HG03196 (cell line): ENCODE measurements around the gene TMEM209.
"Not testable (repeated sequence)": the region's sequence is repeated elsewhere in the genome, so short reads cannot be mapped to it uniquely, and the experiment has no call there.

Experiments
- ATAC-seq: cut with Tn5 transposase; IDR thresholded peaks from one replicate; pipeline ENCODE4 v1.9.1; 2021; ENCODE audit not compliant: unreplicated experiment

Gene TMEM209

DNA sequence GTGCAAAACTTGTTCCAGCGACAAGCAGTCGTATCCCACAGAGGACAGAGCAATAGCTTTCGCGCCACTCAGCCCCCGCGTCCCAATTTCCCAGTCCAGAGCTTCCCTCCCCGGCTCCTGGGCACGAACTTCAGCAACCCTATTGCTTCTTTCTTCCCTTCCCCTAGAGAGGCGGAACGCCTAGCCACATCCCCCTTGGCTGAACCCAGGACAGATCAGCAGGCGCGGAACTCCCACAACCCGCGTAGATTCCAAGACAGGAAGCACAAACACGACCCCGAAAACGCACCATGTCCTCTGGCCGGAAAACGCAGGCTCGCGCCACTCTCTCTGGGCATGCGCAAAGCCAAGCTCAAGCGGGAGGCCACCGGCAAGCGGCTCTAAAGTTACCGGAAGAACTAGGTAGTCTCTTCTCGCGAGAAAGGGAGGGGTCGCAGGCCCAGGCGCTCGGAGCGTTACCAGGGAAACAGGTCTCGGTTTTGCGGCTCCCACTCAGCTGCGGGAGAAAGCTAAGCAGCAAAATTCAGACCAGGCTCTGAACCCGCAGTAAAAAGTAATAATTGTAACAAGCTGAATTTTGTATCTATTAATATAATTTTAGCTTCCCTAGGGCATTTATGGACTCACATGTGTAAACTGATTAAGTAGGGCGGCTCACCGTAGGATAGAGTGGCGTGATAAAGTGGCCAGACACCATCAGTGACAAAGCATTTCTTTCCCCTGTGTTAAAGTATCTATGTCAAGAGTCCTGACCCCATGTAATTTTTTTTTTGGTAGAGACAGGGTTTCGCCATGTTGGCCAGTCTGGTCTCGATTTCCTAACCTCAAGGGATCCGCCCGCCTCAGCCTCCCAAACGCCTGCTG lies at the start of gene TMEM209:
Gene TMEM209, minus strand, starts transcription at position 323 of the 864 bp plus-strand sequence. Its CDS starts 31 bp downstream, at position 292.
- ATAC-seq: peak; percentile 95

DNA sequence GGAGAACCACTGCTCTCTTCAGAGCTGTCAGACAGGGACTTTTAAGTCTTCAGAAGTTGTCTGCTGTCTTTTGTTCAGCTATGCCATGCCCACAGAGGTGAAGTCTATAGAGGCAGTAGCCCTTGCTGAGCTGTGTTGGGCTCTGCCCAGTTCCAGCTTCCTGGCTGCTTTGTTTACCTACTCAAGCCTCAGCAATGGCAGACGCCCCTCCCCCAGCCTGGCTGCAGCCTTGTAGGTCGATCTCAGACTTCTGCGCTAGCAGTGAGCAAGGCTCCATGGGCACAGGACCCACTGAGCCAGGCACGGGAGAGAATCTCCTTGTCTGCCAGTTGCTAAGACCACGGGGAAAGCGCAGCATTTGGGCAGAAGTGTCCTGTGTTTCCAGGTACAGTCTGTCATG lies 49.3 kb upstream of the TMEM209 start:
- ATAC-seq: no peak

DNA sequence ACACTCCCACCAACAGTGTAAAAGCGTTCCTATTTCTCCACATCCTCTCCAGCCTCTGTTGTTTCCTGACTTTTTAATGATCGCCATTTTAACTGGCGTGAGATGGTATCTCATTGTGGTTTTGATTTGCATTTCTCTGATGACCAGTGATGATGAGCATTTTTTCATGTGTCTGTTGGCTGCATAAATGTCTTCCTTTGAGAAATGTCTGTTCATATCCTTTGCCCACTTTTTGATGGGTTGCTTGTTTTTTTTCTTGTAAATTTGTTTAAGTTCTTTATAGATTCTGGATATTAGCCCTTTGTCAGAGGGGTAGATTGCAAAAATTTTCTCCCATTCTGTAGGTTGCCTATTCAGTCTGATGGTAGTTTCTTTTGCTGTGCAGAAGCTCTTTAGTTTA lies 44.4 kb upstream of the TMEM209 start:
- not testable (repeated sequence) for ATAC-seq

DNA sequence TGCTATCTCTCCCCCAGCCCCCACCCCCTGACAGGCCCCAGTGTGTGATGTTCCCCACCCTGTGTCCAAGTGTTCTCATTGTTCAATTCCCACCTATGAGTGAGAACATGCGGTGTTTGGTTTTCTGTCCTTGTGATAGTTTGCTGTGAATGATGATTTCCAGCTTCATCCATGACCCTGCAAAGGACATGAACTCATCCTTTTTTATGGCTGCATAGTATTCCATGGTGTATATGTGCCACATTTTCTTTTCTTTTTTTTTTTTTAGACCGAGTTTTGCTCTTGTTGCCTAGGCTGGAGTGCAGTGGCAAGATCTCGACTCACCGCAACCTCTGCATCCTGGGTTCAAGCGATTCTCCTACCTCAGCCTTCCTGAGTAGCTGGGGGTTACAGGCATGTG lies 43.6 kb upstream of the TMEM209 start:
- not testable (repeated sequence) for ATAC-seq

DNA sequence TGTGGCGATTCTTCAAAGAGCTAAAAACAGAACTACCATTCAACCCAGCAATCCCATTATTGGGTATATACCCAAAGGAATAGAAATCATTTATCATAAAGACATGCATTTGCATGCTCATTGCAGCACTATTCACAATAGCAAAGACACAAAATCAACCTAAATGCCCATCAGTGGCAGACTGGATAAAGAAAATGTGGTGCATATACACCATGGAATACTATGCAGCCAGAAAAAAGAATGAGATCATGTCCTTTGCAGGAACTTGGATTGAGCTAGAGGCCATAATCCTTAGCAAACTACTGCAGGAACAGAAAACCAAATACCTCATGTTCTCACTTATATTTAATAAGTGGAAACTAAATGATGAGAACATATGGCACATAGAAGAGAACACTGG lies 41.3 kb upstream of the TMEM209 start:
- ATAC-seq: not testable (repeated sequence)

DNA sequence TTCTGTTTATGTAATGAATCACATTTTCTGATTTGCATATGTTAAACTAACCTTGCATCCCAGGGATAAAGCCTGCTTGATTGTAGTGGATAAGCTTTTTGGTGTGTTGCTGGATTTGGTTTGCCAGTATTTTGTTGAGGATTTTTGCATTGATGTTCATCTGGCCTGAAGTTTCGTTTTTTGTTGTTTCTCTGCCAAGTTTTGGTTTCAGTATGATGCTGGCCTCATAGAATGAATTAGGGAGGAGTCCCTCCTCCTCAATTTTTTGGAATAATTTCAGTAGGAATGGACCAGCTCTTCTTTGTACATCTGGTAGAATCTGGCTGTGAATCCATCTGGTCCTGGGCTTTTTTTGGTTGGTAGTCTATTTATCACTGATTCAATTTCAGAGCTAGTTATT lies 38.3 kb upstream of the TMEM209 start:
- not testable (repeated sequence) for ATAC-seq

DNA sequence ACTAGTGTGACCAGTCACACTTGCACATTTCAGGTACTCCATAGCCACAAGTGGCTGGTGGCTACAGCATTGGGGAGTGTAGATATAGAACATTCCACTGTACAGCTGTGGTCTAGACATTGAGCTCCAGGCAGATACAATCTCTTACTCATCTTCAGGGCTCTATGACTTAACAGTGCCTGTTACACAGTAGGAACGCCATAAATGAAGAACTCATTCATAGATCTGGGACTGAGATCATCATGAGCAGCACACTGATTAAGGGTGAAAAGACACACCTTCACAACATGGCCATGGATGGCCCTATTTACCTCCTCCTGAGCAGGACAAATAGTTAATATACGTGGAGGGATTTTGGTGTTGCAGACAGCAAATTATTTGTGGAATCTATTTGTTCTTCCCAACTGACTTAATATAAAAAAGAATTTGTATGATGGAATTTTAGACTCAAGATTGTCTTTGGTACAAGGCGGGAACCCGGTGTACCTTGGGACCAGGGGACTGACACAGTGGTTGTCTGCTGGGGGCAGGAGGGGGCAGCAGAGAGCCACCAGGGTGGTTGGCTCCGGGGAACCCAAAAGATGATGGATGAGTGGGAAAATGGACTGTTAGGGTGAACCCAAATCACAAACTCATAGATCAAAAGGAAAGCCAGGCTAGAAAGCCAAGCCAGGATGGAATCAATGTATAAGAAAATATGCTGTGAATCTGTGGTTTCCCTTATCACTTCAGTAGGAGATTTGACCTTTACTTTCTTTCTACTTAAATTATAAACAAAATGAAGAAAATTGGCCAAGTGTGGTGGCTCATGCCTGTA lies 37.2 kb upstream of the TMEM209 start:
- ATAC-seq: no peak

DNA sequence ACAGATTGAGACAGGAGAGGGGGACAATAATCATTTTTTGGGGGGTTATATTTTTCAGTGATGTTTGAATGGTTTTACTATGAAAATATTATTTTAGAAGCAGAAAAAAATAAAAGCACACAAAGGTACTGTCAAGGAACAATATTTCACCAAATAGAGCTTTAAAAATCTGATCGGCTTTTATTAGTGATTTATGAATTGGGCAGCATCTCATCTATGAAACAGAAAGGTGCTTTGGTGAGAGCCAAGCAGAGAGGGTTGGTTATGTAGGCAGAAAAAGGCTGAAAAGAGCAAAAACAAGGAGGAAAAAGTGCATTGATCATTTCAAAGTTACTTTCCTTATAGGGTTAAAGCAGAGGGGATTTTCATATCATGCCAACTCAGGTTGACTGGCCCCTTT lies 35.0 kb upstream of the TMEM209 start:
- ATAC-seq: no peak

DNA sequence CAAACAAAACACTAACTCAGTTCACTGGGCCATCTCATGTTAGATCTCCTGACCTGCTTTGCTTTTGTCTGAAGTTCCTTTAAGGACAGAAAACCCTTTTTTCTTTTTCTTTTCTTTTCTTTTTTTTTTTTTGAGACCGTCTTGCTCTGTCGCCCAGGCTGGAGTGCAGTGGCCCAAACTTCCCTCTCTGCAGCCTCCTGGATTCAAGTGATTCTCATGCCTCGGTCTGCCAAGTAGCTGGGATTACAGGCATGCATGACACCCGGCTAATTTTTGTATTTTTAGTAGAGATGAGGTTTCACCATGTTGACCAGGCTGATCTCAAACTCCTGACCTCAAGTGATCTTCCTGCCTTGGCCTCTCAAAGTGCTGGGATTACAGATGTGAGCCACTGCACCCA lies 31.2 kb upstream of the TMEM209 start:
- not testable (repeated sequence) for ATAC-seq

DNA sequence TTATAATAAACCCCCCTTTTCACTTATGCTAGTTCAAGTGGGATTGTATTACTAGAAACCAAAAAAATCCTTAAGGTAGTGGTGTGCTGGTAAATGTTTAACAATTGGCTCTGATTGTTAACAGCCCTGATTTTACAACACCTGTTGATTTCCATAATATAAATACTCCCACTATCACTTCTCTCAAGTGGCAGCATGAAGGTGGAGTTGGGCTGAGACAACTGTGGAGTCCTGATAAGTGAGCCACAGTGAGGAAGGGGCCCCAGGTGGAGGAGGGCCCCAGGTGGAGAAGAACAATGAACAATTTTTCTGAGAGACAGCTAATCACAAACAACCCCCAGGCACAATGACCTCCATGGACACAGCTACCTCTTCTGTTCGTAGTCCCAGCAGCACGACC lies 28.9 kb upstream of the TMEM209 start:
- ATAC-seq: no peak

DNA sequence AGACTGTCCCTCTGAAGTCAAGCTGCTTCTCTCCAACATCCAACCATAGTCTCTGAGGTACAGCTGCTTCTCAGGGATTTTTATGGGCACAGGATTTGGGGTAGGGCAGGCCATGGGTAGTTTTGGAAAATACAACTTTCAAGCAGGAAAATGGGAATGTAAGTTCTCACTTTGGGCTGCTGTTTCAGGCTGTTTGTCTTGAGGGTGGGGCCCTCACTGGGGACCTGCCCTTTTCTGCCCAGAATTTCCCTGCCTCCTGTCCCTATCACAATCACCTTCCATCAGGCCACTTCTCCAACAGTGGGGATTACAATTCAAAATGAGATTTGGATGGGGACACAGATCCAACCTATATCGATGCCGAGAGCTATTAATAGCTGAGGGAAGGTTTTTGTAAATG lies 27.0 kb upstream of the TMEM209 start:
- no peak for ATAC-seq

DNA sequence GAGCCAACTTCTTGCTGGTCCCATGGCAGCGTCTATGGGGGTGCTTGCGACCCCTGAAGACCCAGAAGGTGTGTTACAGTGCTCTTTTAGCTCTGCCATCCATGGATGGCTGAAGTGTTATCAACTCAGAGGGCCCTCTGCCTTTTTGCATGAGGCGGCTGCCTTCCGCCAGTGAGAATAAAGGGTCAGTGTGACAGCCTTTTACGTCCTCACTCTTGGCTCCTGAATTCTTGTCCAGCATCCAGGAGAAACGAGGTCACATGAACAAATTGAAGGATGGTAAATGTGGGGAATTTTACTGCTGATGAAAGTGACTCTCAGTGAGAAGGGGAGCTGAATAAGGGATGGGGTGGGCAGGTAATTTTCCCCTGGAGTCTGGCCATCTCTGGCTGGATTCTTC lies 26.6 kb upstream of the TMEM209 start:
- ATAC-seq: no peak

DNA sequence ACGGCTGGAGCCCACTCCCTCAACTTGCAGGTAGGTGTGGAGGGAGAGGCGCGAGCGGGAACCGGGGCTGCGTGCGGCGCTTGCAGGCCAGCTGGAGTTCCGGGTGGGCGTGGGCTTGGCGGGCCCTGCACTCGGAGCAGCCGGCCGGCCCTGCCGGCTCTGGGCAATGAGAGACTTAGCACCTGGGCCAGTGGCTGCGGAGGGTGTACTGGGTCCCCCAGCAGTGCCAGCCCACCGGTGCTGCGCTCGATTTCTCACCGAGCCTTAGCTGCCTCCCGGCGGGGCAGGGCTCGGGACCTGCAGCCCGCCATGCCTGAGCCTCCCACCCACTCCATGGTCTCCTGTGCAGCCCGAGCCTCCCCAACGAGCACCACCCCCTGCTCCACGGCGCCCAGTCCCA lies 24.8 kb upstream of the TMEM209 start:
- ATAC-seq: not testable (repeated sequence)

DNA sequence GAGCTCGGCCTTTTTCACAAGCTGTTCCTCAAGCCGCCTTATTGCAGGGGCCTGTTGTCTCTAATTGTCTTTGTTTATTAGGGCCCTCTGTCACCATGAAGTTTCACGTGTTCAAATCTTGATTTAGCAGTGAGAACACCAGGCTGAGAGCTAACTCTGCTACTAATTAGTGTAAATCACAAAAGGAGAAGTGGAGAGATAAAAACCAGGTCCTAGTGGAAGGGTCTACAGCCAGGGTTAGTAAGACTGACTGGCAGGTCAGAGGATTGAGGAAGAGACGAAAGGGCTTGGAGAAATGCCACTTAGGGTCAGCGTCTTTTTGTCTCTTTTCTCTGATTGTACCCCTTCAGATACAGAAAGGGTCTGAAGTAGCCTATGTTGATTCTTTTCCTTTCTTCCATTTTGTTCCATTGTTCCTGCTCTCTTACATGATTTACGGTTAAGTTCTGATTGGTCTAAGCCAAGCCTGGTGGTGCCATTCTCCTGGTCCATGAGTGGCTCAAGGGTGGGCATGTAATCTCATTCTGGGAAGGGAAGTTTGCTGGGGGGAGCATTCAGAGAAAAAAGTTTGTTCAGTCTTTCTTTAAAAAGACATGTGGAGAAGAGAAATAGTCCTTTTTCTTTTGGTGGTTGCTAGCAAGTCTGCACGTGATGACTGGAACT lies 23.8 kb upstream of the TMEM209 start:
- no peak for ATAC-seq

DNA sequence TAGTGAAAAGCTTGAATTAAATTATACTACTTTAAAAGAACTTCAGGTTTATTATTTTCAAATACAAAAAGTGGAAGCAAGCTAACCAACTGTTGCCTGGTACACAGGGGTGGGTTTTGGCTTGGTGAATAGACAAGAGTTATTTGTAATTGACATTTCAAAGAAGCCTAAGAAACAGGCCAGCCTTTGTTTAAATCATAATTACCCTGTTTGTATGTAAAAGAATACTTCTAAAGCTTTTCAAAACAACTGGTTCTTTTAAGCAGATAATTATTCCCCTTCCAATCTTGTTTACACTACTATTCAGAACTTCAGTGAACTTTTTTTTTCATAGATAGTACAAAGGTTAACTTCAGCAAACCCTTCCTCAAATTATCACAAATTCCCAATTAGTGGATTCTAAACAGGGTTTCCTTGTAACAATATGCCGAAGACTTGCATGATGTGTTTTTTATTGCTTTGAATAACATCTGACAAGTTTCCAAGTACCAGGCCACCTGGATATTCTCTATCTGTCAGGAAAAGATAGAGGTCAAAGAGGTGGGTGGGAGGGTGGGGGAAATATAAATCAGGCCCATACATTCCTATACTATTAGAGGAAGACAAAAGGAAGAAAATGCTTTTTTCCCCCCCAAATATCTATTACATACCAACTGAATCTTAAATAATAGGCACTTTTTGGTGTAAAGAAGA lies 22.8 kb upstream of the TMEM209 start:
- ATAC-seq: no peak

DNA sequence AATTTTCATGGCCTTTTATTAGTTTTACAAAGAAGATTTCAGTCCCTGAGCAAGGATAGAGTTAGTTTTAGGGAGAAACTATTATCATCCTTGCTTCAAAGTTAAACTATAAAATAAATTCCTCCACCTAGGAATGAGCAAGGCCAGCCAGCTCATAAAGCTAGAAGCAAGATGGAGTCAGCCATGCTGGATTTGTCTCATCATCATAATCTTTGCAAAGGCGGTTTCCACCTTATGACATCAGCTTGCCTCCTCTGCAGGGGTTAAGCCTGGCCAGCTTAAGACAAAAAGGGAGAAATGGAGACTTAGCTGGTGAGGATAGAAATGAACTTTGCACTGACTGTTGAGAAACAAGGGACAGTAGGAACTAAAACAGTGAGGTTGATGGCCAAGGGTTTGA lies 21.1 kb upstream of the TMEM209 start:
- no peak for ATAC-seq

DNA sequence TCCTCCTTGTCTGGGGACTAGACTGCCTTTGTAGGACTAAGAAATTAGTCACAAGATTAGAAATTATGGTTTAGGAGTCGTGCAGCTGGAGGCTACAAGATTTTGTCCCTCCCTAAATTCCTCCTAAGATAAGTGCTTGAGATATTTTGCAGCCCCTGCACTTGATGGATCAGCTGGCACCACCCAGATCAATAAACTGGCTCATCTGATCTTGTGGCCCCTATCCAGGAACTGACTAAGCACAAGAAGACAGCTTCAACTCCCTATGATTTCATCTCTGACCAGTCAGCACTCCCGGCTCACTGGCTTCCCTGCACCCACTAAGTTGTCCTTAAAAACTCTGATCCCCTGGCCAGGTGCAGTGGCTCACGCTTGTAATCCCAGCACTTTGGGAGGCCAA lies 19.7 kb upstream of the TMEM209 start:
- ATAC-seq: not testable (repeated sequence)

DNA sequence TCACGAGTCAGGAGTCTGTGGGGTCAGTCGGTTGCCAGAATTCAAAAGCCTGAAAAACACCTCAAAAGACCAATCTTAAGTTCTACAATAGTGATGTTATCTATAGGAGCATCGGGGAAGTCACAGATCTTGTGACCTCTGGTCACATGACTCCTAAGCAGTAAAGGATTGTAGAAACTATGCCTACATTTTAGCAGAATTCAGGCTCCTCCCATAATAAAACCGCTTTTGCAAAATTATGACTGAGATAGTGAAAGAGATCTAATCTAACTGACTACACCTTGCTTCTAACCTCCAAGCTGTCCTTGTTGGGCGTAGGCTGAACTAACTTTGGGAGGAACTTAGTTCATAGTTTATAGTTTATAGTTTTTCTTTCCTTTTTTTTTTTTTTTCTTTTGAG lies 19.0 kb upstream of the TMEM209 start:
- no peak for ATAC-seq

DNA sequence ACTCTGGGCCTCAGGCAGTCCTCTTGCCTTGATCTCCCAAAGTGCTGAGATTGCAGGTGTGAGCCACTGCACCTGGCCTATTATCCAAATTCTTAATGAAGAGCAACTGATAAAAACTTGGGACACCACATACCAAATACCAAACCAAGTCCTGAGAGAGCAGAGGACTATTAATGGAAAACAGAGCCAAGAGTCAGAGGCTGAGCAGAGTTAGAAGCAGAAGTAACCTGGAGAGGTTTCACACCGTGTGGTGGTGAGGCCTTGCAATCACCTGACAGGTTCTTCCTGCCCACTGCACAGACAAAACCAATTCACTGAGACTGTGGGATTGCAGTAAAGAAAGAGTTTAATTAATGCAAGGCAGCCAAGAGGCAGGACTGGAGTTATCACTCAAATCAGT lies 18.4 kb upstream of the TMEM209 start:
- ATAC-seq: no peak

DNA sequence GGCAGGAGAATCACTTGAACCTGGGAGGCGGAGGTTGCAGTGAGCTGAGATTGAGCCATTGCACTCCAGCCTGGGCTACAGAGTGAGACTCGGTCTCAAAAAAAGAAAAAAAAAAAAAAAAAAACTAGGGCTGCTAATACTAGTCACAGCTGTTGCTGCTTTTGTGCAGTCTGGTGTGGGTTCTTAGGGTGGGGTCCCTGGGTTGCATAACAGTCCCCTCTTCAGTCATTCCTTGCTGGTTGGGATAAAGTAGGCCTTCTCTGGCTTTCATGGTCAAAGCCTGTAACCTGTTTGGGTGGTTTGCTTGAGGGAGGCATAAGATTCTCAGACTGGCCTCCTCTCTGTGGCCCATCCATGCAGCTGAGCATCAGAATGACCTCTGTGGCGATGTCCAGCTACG lies 16.5 kb upstream of the TMEM209 start:
- no peak for ATAC-seq

DNA sequence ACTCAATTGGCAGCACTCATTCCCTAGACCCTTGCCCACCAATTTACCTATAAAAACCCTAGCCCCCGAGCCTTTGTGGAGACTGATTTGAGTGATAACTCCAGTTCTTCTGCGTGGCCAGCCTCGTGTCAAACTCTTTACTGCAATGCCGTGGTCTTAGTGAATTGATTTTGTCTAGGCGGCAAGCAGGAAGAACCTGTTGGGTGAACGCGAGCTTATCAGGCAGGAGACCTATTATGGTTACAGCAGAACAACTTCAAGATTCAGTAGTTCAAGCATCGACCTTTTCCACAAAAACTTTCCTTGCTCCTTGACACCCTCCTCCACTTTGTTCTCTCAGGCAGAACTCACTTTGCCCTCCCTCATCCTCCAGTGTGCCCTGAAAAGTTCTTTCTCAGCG lies 14.7 kb upstream of the TMEM209 start:
- ATAC-seq: no peak
